Upper lobe of left lung (tissue), 6 donors: Measurements from ENCODE around the gene MBP. TPM values are rescaled to one million over a fixed set of nuclear protein-coding genes. Genes with fewer than 3 reads are reported as not detected.

Experiments
- ATAC-seq, 2 donors: fragments of 200-7000 bp; cut with Tn5 transposase; one replicate each; pipeline ENCODE4 v1.9.1; 2022; ENCODE audit warnings: mild to moderate bottlenecking in 2 of 2, moderate library complexity in 2 of 2; ENCODE audit not compliant: low FRiP score in 2 of 2
- DNase-seq, 2 donors: peaks; one replicate each; pipeline ENCODE4 v3.0.0-alpha.2; 2019 to 2020
- H3K27ac ChIP-seq, 4 donors: fragments of 200-600 bp; sonication (generic); one replicate each; pipeline ENCODE4 v1.5.1; 2016 to 2019
- H3K27me3 ChIP-seq, 4 donors: fragments of 200-600 bp; sonication (generic); one replicate each; pipeline ENCODE4 v1.5.1; 2017 to 2019
- H3K36me3 ChIP-seq, 4 donors: fragments of 200-600 bp; sonication (generic); one replicate each; pipeline ENCODE4 v1.5.1; 2016 to 2019
- H3K4me1 ChIP-seq, 4 donors: fragments of 200-600 bp; sonication (generic); one replicate each; pipeline ENCODE4 v1.5.1; 2018 to 2019
- H3K4me3 ChIP-seq, 4 donors: fragments of 200-600 bp; sonication (generic); one replicate each; pipeline ENCODE4 v1.5.1; 2017 to 2019; ENCODE audit warnings: mild to moderate bottlenecking in 2 of 4, moderate library complexity in 1 of 4
- H3K9me3 ChIP-seq, 4 donors: fragments of 200-600 bp; sonication (generic); one replicate each; pipeline ENCODE4 v1.5.1; 2018 to 2019
- EP300 ChIP-seq, 4 donors: sonication (generic); formaldehyde crosslinking; IDR thresholded peaks; one replicate each; pipeline ENCODE4 v1.5.1; 2017; ENCODE audit warnings: antibody characterized with exemption in 4 of 4, control low read depth in 2 of 4
- POLR2A ChIP-seq, 4 donors: fragments of 450-650 bp; IDR thresholded peaks; one replicate each; pipeline ENCODE4 v1.5.1; 2016 to 2017; ENCODE audit warnings: antibody characterized with exemption in 4 of 4, mild to moderate bottlenecking in 2 of 4
- POLR2AphosphoS5 ChIP-seq, 2 donors: sonication (generic); formaldehyde crosslinking; IDR thresholded peaks; one replicate each; pipeline ENCODE4 v1.5.1; 2017; ENCODE audit warnings: antibody characterized with exemption in 2 of 2
- WGBS, 2 donors: methylation state at CpG; one replicate each; pipeline ENCODE4 v1.1.5; 2017 to 2018; 5-methylcytosine and 5-hydroxymethylcytosine counted together
- total RNA-seq, 6 donors: library from RNA; depleted of rRNA in 4 of 6; stranded (reverse); fragments of >200 nt in 4 of 6; gene quantifications; one replicate each; pipeline versions ENCODE4 v1.1.0 to v1.2.1, GENCODE V29; 2016 to 2021
- TF ChIP-seq, protein P1 (sequence below), 6 experiments: fragments of 450-650 bp in 4 of 6; fragments of 200-600 bp in 2 of 6; sonication (generic) in 2 of 6; IDR thresholded peaks; one replicate each; pipeline ENCODE4 v1.5.1; 2016 to 2019; ENCODE audit warnings: antibody characterized with exemption in 6 of 6
- donor health status: DM: no; HTN: no; CAD: no; lungs with moderate emphysema.
- donor health status: DM: no; HTN: yes; CAD: no; lungs with severe emphysema.

Gene MBP
- total RNA-seq, 6 donors from 2014 or later = 55.5 to 87.6 (median 68.8) TPM

DNA sequence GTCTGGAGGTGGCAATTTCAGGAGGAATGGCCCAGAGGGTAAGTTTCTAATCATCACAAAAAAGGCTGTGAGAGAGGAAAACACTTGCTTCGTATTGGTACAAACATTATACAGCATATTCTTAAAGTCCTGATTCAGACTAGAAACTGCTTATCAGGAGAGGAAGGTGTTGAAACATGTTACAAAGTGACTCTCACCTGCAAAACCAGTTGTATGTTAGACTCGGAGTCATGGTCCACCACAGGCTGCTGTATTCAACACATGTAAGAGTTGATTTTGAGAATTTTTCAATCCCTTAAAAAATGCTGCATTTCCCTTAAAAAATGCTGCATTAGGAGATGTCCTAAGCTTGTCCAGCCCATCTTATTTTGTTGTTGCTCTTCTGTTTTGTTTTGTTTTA is 61.5 kb downstream of the MBP start:
- DNase-seq (no peak), ATAC-seq (no peak)
- no peaks in the 10 kb centered on the region for H3K9me3 ChIP-seq
- 52 to 75% methylated on average over 2 of the region's 2 CpGs for WGBS, 2 donors
- TF ChIP-seq, protein P1, sequence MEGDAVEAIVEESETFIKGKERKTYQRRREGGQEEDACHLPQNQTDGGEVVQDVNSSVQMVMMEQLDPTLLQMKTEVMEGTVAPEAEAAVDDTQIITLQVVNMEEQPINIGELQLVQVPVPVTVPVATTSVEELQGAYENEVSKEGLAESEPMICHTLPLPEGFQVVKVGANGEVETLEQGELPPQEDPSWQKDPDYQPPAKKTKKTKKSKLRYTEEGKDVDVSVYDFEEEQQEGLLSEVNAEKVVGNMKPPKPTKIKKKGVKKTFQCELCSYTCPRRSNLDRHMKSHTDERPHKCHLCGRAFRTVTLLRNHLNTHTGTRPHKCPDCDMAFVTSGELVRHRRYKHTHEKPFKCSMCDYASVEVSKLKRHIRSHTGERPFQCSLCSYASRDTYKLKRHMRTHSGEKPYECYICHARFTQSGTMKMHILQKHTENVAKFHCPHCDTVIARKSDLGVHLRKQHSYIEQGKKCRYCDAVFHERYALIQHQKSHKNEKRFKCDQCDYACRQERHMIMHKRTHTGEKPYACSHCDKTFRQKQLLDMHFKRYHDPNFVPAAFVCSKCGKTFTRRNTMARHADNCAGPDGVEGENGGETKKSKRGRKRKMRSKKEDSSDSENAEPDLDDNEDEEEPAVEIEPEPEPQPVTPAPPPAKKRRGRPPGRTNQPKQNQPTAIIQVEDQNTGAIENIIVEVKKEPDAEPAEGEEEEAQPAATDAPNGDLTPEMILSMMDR (IDR thresholded peaks at IDR 0.05) = no peak
- no peak for TF ChIP-seq EP300 (IDR thresholded peaks at IDR 0.05)
- TF ChIP-seq POLR2A (IDR thresholded peaks at IDR 0.05) = no peak
- TF ChIP-seq POLR2AphosphoS5 (IDR thresholded peaks at IDR 0.05) = no peak
- H3K27me3 ChIP-seq = no peaks in the 10 kb centered on the region
- peaks cover 58 to 74% (median 65%) of the 10 kb centered on the region in 4 donors for H3K4me1 ChIP-seq
- no peaks in the 10 kb centered on the region for H3K36me3 ChIP-seq
- no peak overlapping the region for H3K4me3 ChIP-seq
- peak overlapping the region; percentile 38 to 87 (median 60) for H3K27ac ChIP-seq

DNA sequence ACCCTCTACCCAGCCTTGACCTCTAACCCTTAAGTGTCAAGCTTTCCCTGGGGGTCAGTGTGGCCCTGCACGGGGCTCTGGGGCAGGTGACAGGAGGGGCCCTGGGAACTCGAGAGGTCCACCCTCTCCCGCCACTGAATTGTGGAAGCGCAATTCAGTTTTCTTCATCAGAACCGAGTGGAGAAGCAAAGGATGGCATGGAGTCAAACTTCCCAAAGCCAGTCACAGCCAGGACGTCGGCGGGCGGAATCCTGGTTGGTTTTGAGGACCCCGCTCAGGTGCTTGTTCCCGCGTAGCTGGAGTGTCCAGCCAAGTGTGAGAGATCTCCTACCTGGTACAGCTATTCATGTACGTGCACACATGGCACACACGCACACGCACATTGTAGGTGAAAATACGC is 62.0 kb downstream of the MBP start:
- no peak for DNase-seq
- Histone ChIP-seq H3K4me1 (peaks cover 61 to 77% (median 69%) of the 10 kb centered on the region in 4 donors), H3K36me3 (no peaks in the 10 kb centered on the region), H3K4me3 (no peak overlapping the region), H3K27me3 (no peaks in the 10 kb centered on the region), H3K9me3 (no peaks in the 10 kb centered on the region), H3K27ac (peak overlapping the region in 2 of 4 donors; percentile 79 to 87)
- ATAC-seq = no peak
- no peak for TF ChIP-seq EP300 (IDR thresholded peaks at IDR 0.05)
- no peak for TF ChIP-seq POLR2AphosphoS5 (IDR thresholded peaks at IDR 0.05)
- TF ChIP-seq, protein P1 (IDR thresholded peaks at IDR 0.05) = no peak
- no peak for TF ChIP-seq POLR2A (IDR thresholded peaks at IDR 0.05)
- 87 to 93% methylated on average over 16 of the region's 16 CpGs for WGBS, 2 donors

DNA sequence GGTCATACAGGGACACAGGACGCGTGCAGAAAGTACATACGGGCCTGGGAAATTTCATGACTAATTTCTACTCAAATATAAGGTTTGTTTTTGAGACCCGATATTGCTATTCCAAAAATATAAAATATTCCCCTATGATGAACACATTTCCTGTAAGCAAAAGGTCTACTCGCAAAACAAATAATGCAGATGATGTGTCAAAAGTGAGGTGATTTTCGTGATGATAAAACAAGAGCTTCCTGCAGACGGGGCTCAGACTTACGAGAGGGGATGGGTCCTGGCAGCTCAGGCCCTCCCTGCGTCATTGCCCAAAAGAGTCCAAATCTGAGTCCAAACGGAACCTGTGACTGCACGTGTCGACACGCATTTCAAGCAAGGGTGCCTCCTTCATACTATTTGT is 62.7 kb downstream of the MBP start:
- Histone ChIP-seq H3K27me3 (no peaks in the 10 kb centered on the region), H3K4me1 (peaks cover 67 to 84% (median 73%) of the 10 kb centered on the region in 4 donors), H3K27ac (peak overlapping the region in 3 of 4 donors; percentile 26 to 89 (median 87)), H3K9me3 (no peaks in the 10 kb centered on the region), H3K36me3 (peaks cover 0 to 4% (median 0%) of the 10 kb centered on the region in 4 donors), H3K4me3 (no peak overlapping the region)
- ATAC-seq = no peak
- TF ChIP-seq POLR2A (IDR thresholded peaks at IDR 0.05) (no peak), POLR2AphosphoS5 (IDR thresholded peaks at IDR 0.05) (no peak), EP300 (IDR thresholded peaks at IDR 0.05) (no peak)
- TF ChIP-seq, protein P1 (IDR thresholded peaks at IDR 0.05) = no peak
- WGBS, 2 donors = 79 to 91% methylated on average over 13 of the region's 13 CpGs
- DNase-seq = no peak

DNA sequence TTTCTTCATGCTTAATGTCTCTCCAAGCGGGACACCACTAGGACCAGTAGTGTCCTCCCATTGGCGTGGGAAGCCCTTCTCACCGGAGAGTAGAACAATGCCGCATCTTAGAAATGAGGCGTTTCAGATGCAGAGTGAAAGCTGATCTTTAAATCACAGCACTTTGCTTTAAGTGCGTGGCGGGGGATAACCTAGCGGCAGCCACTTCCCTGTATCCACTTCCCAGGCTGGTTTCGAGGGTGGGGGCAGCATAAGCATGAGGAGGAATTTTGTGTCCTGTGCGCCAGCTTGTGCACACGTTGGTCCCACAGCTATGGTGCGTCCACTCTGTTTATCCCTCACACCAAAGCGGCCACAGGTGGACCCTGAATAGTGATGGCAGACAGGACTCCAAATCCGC is 63.1 kb downstream of the MBP start:
- Histone ChIP-seq H3K36me3 (peaks cover 0 to 6% (median 0%) of the 10 kb centered on the region in 4 donors), H3K4me3 (no peak overlapping the region), H3K9me3 (no peaks in the 10 kb centered on the region), H3K4me1 (peaks cover 70 to 87% (median 71%) of the 10 kb centered on the region in 4 donors), H3K27ac (peak overlapping the region in 3 of 4 donors; percentile 26 to 89 (median 87)), H3K27me3 (no peaks in the 10 kb centered on the region)
- WGBS, 2 donors = 85 to 94% methylated on average over 14 of the region's 14 CpGs
- no peak for DNase-seq
- TF ChIP-seq EP300 (IDR thresholded peaks at IDR 0.05) (no peak), POLR2A (IDR thresholded peaks at IDR 0.05) (no peak), POLR2AphosphoS5 (IDR thresholded peaks at IDR 0.05) (no peak)
- TF ChIP-seq, protein P1 (IDR thresholded peaks at IDR 0.05) = no peak
- no peak for ATAC-seq
